ENCODE measurements around the gene MRPL4.
"Not testable (repeated sequence)": the region's sequence is repeated elsewhere in the genome, so short reads cannot be mapped to it uniquely, and the experiment has no call there.

MRPL4 gene

GRCh38 chr19:10260141-10260584, 8.1 kb downstream of the MRPL4 start:
- DNase-seq (ENCODE audit: low read depth in 2 of 2, low spot score in 1 of 2): no peak

- no peak for DNase-seq (ENCODE audit: low read depth in 2 of 2, low spot score in 1 of 2)
These were observed 10.8 kb downstream of the MRPL4 start for GRCh38 chr19:10262771-10263170.

DNA sequence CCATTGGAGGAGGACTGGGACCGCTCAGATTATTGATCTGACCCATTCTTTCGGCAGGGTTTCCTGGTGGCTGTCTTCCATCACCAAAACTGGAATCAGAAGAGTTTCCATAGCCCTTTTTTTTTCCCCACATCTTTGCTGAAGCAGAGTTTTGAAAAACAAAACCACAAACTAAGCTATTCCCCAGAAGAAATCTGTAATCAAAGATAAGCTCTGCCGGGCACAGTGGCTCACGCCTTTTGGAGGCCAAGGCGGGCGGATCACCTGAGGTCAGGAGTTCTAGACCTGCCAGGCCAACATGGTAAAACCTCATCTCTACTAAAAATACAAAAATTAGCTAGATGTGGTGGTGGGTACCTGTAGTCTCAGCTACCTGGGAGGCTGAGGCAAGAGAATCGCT, 14.7 kb downstream of the MRPL4 start:
- no peak for DNase-seq (ENCODE audit: low read depth in 2 of 2, low spot score in 1 of 2)

DNA sequence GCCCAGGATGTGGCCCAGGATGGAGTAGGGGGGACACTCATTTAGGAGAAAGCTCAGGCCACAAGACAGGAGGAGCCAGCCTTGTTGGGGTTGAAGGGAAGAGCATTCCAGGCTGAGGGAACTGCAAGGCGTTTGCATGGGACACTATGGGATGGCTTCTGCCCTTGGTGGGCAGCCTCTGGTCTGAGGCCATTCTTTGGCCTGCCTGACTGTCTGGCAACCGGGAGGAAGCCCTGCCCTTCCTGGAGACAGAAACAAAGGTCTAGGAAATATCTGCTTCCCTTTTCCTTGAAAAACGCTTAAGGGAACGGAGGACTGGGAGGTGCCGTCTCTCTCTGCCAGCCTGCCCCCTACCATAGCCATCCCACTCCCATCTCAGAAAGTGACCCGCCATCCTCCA, 16.1 kb downstream of the MRPL4 start:
- DNase-seq (ENCODE audit: low read depth in 2 of 2, low spot score in 1 of 2): no peak

DNA sequence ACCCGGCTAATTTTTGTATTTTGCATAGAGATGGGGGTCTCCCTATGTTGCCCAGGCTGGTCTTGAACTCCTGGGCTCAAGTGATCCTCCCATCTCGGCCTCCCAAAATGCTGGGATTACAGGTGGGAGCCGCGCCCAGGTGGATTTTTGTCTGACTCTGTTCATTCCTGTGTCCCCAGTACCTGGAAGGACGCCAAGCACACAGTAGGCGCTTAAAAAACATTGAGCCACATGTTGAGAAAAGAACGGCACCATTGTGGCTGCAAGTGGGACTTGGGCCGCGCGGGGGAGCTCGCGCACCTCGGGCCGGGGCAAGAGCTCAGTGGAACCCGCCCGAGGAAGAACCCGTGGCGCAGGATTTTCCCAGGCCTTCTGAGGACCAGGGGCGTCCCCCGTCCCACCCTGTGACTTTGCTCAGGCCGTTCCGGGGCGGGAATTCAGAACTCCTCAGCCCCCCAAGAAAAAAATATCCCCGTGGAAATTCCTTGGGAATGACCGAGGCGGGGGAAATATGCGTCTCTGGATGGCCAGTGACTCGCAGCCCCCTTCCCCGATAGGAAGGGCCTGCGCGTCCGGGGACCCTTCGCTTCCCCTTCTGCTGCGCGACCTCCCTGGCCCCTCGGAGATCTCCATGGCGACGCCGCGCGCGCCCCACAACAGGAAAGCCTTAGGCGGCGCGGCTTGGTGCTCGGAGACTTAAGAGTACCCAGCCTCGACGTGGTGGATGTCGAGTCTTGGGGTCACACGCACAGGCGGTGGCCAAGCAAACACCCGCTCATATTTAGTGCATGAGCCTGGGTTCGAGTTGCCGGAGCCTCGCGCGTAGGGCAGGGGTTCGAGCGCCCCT, 17.5 kb downstream of the MRPL4 start:
- peak; percentile 69 to 82 for DNase-seq (ENCODE audit: low read depth in 2 of 2, low spot score in 1 of 2)

GRCh38 chr19:10270180-10270615, 18.2 kb downstream of the MRPL4 start:
- DNase-seq (ENCODE audit: low read depth in 2 of 2, low spot score in 1 of 2): peak; percentile 62

DNA sequence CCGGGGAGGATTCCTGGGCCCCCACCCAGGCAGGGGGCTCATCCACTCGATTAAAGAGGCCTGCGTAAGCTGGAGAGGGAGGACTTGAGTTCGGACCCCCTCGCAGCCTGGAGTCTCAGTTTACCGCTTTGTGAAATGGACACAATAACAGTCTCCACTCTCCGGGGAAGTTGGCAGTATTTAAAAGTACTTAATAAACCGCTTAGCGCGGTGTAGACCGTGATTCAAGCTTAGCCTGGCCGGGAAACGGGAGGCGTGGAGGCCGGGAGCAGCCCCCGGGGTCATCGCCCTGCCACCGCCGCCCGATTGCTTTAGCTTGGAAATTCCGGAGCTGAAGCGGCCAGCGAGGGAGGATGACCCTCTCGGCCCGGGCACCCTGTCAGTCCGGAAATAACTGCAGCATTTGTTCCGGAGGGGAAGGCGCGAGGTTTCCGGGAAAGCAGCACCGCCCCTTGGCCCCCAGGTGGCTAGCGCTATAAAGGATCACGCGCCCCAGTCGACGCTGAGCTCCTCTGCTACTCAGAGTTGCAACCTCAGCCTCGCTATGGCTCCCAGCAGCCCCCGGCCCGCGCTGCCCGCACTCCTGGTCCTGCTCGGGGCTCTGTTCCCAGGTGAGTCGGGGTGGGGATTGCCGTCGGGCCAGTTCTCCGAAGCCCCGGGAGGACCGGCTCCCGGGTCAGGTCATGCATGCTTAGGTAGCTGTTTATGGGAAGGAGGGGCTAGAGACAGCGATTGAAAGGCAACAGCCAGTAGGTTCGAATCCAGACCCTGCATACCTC, 18.8 kb downstream of the MRPL4 start, which contains the start of gene ICAM1:
ICAM1 (plus strand) TSS at position 505 of the 779 bp plus-strand sequence; CDS start at position 545, 40 bp downstream.
- DNase-seq (ENCODE audit: low read depth in 2 of 2, low spot score in 1 of 2): peak; percentile 52 to 60

GRCh38 chr19:10271543-10272086, 19.6 kb downstream of the MRPL4 start:
- no peak for DNase-seq (ENCODE audit: low read depth in 2 of 2, low spot score in 1 of 2)

GRCh38 chr19:10274589-10274988, 22.6 kb downstream of the MRPL4 start:
- no peak for DNase-seq (ENCODE audit: low read depth in 2 of 2, low spot score in 1 of 2)

GRCh38 chr19:10277795-10278589, 26.0 kb downstream of the MRPL4 start:
- no peak for DNase-seq (ENCODE audit: low read depth in 2 of 2, low spot score in 1 of 2)

GRCh38 chr19:10278935-10279334, 26.9 kb downstream of the MRPL4 start:
- no peak for DNase-seq (ENCODE audit: low read depth in 2 of 2, low spot score in 1 of 2)

- DNase-seq (ENCODE audit: low read depth in 2 of 2, low spot score in 1 of 2): no peak
These were observed 27.9 kb downstream of the MRPL4 start for GRCh38 chr19:10279737-10280442.

DNA sequence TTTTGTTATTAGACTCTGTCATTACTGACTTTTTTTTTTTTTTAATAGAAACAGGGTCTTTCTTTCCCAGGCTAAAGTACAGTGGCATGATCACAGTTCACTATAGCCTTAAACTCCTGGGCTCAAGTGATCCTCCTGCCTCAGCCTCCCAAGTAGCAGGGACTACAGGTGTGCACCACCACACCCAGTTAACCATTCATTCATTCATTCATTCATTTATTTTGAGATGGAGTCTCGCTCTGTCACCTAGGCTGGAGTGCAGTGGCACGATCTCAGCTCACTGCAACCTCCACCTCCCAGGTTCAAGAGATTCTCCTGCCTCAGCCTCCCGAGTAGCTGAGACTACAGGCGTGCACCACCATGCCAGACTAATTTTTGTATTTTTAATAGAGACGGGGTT, 30.0 kb downstream of the MRPL4 start:
- not testable (repeated sequence) for DNase-seq (ENCODE audit: low read depth in 2 of 2, low spot score in 1 of 2)

DNA sequence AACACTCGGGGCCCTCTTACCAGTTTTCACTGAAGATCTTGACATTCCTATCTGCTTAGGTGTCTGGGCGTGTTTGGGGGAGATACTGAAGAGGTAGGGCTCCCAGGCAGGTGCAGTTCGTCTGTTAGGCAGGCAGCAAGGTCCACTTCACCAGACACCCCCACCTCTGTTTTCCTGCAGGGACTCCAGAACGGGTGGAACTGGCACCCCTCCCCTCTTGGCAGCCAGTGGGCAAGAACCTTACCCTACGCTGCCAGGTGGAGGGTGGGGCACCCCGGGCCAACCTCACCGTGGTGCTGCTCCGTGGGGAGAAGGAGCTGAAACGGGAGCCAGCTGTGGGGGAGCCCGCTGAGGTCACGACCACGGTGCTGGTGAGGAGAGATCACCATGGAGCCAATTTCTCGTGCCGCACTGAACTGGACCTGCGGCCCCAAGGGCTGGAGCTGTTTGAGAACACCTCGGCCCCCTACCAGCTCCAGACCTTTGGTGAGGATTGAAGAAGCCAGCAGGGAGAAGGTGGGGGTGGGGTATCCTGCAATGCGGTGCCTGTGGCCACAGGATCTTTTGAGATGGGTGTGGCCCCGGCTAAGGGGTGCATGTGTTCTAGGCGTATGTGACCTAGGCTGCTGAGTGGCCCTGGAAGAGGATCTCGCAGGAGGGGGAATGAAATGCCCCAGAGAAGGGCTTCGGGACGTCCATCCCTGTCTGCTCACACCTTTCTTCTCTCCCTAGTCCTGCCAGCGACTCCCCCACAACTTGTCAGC, 31.5 kb downstream of the MRPL4 start:
- DNase-seq (ENCODE audit: low read depth in 2 of 2, low spot score in 1 of 2): no peak

DNA sequence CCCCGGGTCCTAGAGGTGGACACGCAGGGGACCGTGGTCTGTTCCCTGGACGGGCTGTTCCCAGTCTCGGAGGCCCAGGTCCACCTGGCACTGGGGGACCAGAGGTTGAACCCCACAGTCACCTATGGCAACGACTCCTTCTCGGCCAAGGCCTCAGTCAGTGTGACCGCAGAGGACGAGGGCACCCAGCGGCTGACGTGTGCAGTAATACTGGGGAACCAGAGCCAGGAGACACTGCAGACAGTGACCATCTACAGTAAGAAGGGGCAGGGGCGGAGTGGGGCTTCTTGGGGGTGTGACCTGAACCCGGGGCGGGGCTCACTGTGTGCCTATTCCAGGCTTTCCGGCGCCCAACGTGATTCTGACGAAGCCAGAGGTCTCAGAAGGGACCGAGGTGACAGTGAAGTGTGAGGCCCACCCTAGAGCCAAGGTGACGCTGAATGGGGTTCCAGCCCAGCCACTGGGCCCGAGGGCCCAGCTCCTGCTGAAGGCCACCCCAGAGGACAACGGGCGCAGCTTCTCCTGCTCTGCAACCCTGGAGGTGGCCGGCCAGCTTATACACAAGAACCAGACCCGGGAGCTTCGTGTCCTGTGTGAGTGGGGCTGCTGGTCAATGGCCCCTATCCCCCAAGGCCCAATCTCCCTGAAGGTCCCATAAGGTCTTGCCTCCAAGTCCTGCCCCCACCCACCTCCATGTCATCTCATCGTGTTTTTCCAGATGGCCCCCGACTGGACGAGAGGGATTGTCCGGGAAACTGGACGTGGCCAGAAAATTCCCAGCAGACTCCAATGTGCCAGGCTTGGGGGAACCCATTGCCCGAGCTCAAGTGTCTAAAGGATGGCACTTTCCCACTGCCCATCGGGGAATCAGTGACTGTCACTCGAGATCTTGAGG, 32.3 kb downstream of the MRPL4 start:
- no peak for DNase-seq (ENCODE audit: low read depth in 2 of 2, low spot score in 1 of 2)

GRCh38 chr19:10284960-10285278, 32.9 kb downstream of the MRPL4 start:
- DNase-seq (ENCODE audit: low read depth in 2 of 2, low spot score in 1 of 2): no peak

- DNase-seq (ENCODE audit: low read depth in 2 of 2, low spot score in 1 of 2): no peak
These were observed 33.4 kb downstream of the MRPL4 start for GRCh38 chr19:10285393-10285792.

GRCh38 chr19:10286803-10287737, 35.1 kb downstream of the MRPL4 start, which contains the start of gene ICAM4:
TSS of gene ICAM4 (plus strand) at chr19:10286955. CDS start at chr19:10287013, 58 bp downstream.
- no peak for DNase-seq (ENCODE audit: low read depth in 2 of 2, low spot score in 1 of 2)

Data from stimulated activated CD8-positive, alpha-beta memory T cell treated with anti-CD3 and anti-CD28 coated beads, Interleukin-4, amount 100 ng/mL, for 1 hour (primary cell).